IMR-90 (cell line): ENCODE data around the gene NREP.

Source experiments
- CEBPB ChIP-seq: IDR thresholded peaks from 2 replicates; pipeline ENCODE4 v1.6.1; 2012; ENCODE audit warnings: low read depth, low read length, improper control_type of control experiment
- FOS ChIP-seq: fragments of 150-350 bp; IDR thresholded peaks from 2 replicates; pipeline ENCODE4 v1.6.1; 2016; ENCODE audit warnings: low read depth, low read length
- MAZ ChIP-seq: IDR thresholded peaks from 2 replicates; pipeline ENCODE4 v1.6.1; 2012; ENCODE audit warnings: low read depth, mild to moderate bottlenecking, low read length, improper control_type of control experiment, moderate library complexity, borderline replicate concordance
- POLR2A ChIP-seq: IDR thresholded peaks from 2 replicates; pipeline ENCODE4 v1.6.1; 2012; ENCODE audit warnings: mild to moderate bottlenecking, low read depth, low read length
- RAD21 ChIP-seq: IDR thresholded peaks from 2 replicates; pipeline ENCODE4 v1.6.1; 2012; ENCODE audit warnings: low read length, improper control_type of control experiment
- RCOR1 ChIP-seq: IDR thresholded peaks from 2 replicates; pipeline ENCODE4 v1.6.1; 2012; ENCODE audit warnings: mild to moderate bottlenecking, low read length, improper control_type of control experiment; ENCODE audit not compliant: insufficient replicate concordance
- SMC3 ChIP-seq: fragments of 150-350 bp; IDR thresholded peaks from 2 replicates; pipeline ENCODE4 v1.6.1; 2016; ENCODE audit warnings: low read depth, mild to moderate bottlenecking, antibody characterized with exemption, low read length, moderate library complexity
- TF ChIP-seq, protein P1 (sequence below): conservative IDR thresholded peaks from 2 replicates; pipeline ENCODE4 v1.5.1; 2012; ENCODE audit warnings: mild to moderate bottlenecking, low read depth, low read length, improper control_type of control experiment
- TF ChIP-seq, protein P2 (sequence below): fragments of 150-350 bp; IDR thresholded peaks from 2 replicates; pipeline ENCODE4 v1.6.1; 2017; ENCODE audit warnings: mild to moderate bottlenecking, antibody characterized with exemption, low read length, low read depth

DNA sequence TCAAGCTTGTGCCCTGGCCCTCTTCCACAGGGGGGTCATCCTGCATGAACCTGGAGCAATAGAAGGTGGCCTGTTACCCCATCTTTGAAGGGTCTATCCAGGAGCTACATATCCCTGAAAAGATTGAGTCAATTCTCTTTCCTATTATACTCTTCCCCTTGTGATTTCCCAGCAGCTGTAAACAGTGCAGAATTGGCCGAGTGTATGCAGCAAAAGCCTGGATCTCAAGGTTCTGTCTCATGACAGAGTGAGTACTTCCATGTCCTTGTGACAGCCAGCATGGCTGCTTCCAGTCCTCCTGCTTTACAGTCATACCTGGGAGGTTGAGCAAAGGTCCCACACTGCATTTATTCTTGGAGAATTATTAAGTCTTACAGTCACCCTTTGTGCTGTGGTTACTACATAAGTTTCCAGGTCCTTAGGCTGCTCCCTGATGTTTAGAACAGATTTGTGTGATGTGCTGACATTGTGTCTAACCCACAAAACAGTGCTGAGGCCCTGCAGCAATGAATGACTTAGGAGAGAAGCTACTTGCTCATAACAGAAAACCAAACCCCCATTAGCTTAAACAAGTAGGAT, 67.5 kb downstream of the NREP start:
- TF ChIP-seq MAZ (no peak), RCOR1 (no peak), POLR2A (no peak), CEBPB (no peak), FOS (no peak), RAD21 (no peak), SMC3 (no peak)
- TF ChIP-seq, protein P1, sequence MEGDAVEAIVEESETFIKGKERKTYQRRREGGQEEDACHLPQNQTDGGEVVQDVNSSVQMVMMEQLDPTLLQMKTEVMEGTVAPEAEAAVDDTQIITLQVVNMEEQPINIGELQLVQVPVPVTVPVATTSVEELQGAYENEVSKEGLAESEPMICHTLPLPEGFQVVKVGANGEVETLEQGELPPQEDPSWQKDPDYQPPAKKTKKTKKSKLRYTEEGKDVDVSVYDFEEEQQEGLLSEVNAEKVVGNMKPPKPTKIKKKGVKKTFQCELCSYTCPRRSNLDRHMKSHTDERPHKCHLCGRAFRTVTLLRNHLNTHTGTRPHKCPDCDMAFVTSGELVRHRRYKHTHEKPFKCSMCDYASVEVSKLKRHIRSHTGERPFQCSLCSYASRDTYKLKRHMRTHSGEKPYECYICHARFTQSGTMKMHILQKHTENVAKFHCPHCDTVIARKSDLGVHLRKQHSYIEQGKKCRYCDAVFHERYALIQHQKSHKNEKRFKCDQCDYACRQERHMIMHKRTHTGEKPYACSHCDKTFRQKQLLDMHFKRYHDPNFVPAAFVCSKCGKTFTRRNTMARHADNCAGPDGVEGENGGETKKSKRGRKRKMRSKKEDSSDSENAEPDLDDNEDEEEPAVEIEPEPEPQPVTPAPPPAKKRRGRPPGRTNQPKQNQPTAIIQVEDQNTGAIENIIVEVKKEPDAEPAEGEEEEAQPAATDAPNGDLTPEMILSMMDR: no peak
- TF ChIP-seq, protein P2, sequence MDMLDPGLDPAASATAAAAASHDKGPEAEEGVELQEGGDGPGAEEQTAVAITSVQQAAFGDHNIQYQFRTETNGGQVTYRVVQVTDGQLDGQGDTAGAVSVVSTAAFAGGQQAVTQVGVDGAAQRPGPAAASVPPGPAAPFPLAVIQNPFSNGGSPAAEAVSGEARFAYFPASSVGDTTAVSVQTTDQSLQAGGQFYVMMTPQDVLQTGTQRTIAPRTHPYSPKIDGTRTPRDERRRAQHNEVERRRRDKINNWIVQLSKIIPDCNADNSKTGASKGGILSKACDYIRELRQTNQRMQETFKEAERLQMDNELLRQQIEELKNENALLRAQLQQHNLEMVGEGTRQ: no peak
